ENCODE results near the gene ITGA4.

The ITGA4 gene

GRCh38 chr2:181570059-181570458 lies 112.9 kb downstream of the ITGA4 start:
- H3K4me3 ChIP-seq (ENCODE audit: low read depth in 1 of 2, low read length in 2 of 2), result no peak overlapping the region
- no peak overlapping the region for H3K9ac ChIP-seq (ENCODE audit: low read depth in 1 of 2, low read length in 2 of 2)
- no peaks in the 10 kb centered on the region for H3K9me3 ChIP-seq (ENCODE audit: control insufficient read depth in 1 of 2, low read length in 2 of 2)
- H3K27me3 ChIP-seq (ENCODE audit: control insufficient read depth in 1 of 2, insufficient read depth in 2 of 2, low read length in 2 of 2), result no peaks in the 10 kb centered on the region
- no peaks in the 10 kb centered on the region for H3K36me3 ChIP-seq (ENCODE audit: control insufficient read depth in 1 of 2, insufficient read depth in 2 of 2, low read length in 2 of 2)
- H3K4me1 ChIP-seq (ENCODE audit: control insufficient read depth in 1 of 2, insufficient read depth in 2 of 2, low read length in 2 of 2), result peaks cover 4 to 8% of the 10 kb centered on the region in 2 donors
- H3K27ac ChIP-seq (ENCODE audit: low read depth, low read length), result no peak overlapping the region

- Histone ChIP-seq H3K4me3 (ENCODE audit: low read depth in 1 of 2, low read length in 2 of 2) (no peak overlapping the region), H3K27me3 (ENCODE audit: control insufficient read depth in 1 of 2, insufficient read depth in 2 of 2, low read length in 2 of 2) (no peaks in the 10 kb centered on the region), H3K27ac (ENCODE audit: low read depth, low read length) (no peak overlapping the region), H3K36me3 (ENCODE audit: control insufficient read depth in 1 of 2, insufficient read depth in 2 of 2, low read length in 2 of 2) (no peaks in the 10 kb centered on the region), H3K4me1 (ENCODE audit: control insufficient read depth in 1 of 2, insufficient read depth in 2 of 2, low read length in 2 of 2) (peaks cover 7 to 16% of the 10 kb centered on the region in 2 donors), H3K9ac (ENCODE audit: low read depth in 1 of 2, low read length in 2 of 2) (no peak overlapping the region), H3K9me3 (ENCODE audit: control insufficient read depth in 1 of 2, low read length in 2 of 2) (no peaks in the 10 kb centered on the region)
These were observed 113.9 kb downstream of the ITGA4 start for GRCh38 chr2:181570833-181571661.

- Histone ChIP-seq H3K4me3 (ENCODE audit: low read depth in 1 of 2, low read length in 2 of 2) (no peak overlapping the region), H3K27ac (ENCODE audit: low read depth, low read length) (no peak overlapping the region), H3K36me3 (ENCODE audit: control insufficient read depth in 1 of 2, insufficient read depth in 2 of 2, low read length in 2 of 2) (no peaks in the 10 kb centered on the region), H3K9me3 (ENCODE audit: control insufficient read depth in 1 of 2, low read length in 2 of 2) (no peaks in the 10 kb centered on the region), H3K27me3 (ENCODE audit: control insufficient read depth in 1 of 2, insufficient read depth in 2 of 2, low read length in 2 of 2) (no peaks in the 10 kb centered on the region), H3K4me1 (ENCODE audit: control insufficient read depth in 1 of 2, insufficient read depth in 2 of 2, low read length in 2 of 2) (peaks cover 14 to 19% of the 10 kb centered on the region in 2 donors), H3K9ac (ENCODE audit: low read depth in 1 of 2, low read length in 2 of 2) (no peak overlapping the region)
These were observed 116.1 kb downstream of the ITGA4 start for GRCh38 chr2:181573140-181573736.

GRCh38 chr2:181574321-181574720 lies 117.1 kb downstream of the ITGA4 start:
- H3K4me1 ChIP-seq (ENCODE audit: control insufficient read depth in 1 of 2, insufficient read depth in 2 of 2, low read length in 2 of 2), result peaks cover 14 to 19% of the 10 kb centered on the region in 2 donors
- H3K27ac ChIP-seq (ENCODE audit: low read depth, low read length), result no peak overlapping the region
- no peak overlapping the region for H3K9ac ChIP-seq (ENCODE audit: low read depth in 1 of 2, low read length in 2 of 2)
- no peaks in the 10 kb centered on the region for H3K9me3 ChIP-seq (ENCODE audit: control insufficient read depth in 1 of 2, low read length in 2 of 2)
- no peaks in the 10 kb centered on the region for H3K27me3 ChIP-seq (ENCODE audit: control insufficient read depth in 1 of 2, insufficient read depth in 2 of 2, low read length in 2 of 2)
- H3K4me3 ChIP-seq (ENCODE audit: low read depth in 1 of 2, low read length in 2 of 2), result no peak overlapping the region
- no peaks in the 10 kb centered on the region for H3K36me3 ChIP-seq (ENCODE audit: control insufficient read depth in 1 of 2, insufficient read depth in 2 of 2, low read length in 2 of 2)

GRCh38 chr2:181575024-181575649 lies 118.0 kb downstream of the ITGA4 start:
- H3K9ac ChIP-seq (ENCODE audit: low read depth in 1 of 2, low read length in 2 of 2), result peak overlapping the region; percentile 10 to 33
- peaks cover 14 to 19% of the 10 kb centered on the region in 2 donors for H3K4me1 ChIP-seq (ENCODE audit: control insufficient read depth in 1 of 2, insufficient read depth in 2 of 2, low read length in 2 of 2)
- H3K4me3 ChIP-seq (ENCODE audit: low read depth in 1 of 2, low read length in 2 of 2), result no peak overlapping the region
- H3K36me3 ChIP-seq (ENCODE audit: control insufficient read depth in 1 of 2, insufficient read depth in 2 of 2, low read length in 2 of 2), result no peaks in the 10 kb centered on the region
- H3K27me3 ChIP-seq (ENCODE audit: control insufficient read depth in 1 of 2, insufficient read depth in 2 of 2, low read length in 2 of 2), result no peaks in the 10 kb centered on the region
- H3K27ac ChIP-seq (ENCODE audit: low read depth, low read length), result no peak overlapping the region
- no peaks in the 10 kb centered on the region for H3K9me3 ChIP-seq (ENCODE audit: control insufficient read depth in 1 of 2, low read length in 2 of 2)

GRCh38 chr2:181575650-181576025 lies 118.5 kb downstream of the ITGA4 start:
- H3K9ac ChIP-seq (ENCODE audit: low read depth in 1 of 2, low read length in 2 of 2), result peak overlapping the region in 1 of 2 donors; percentile 10
- H3K4me1 ChIP-seq (ENCODE audit: control insufficient read depth in 1 of 2, insufficient read depth in 2 of 2, low read length in 2 of 2), result peaks cover 14 to 19% of the 10 kb centered on the region in 2 donors
- no peak overlapping the region for H3K4me3 ChIP-seq (ENCODE audit: low read depth in 1 of 2, low read length in 2 of 2)
- H3K9me3 ChIP-seq (ENCODE audit: control insufficient read depth in 1 of 2, low read length in 2 of 2), result no peaks in the 10 kb centered on the region
- H3K36me3 ChIP-seq (ENCODE audit: control insufficient read depth in 1 of 2, insufficient read depth in 2 of 2, low read length in 2 of 2), result no peaks in the 10 kb centered on the region
- H3K27me3 ChIP-seq (ENCODE audit: control insufficient read depth in 1 of 2, insufficient read depth in 2 of 2, low read length in 2 of 2), result no peaks in the 10 kb centered on the region
- H3K27ac ChIP-seq (ENCODE audit: low read depth, low read length), result no peak overlapping the region

GRCh38 chr2:181576431-181576830 lies 119.2 kb downstream of the ITGA4 start:
- Histone ChIP-seq H3K9ac (ENCODE audit: low read depth in 1 of 2, low read length in 2 of 2) (no peak overlapping the region), H3K4me1 (ENCODE audit: control insufficient read depth in 1 of 2, insufficient read depth in 2 of 2, low read length in 2 of 2) (peaks cover 14 to 19% of the 10 kb centered on the region in 2 donors), H3K9me3 (ENCODE audit: control insufficient read depth in 1 of 2, low read length in 2 of 2) (no peaks in the 10 kb centered on the region), H3K4me3 (ENCODE audit: low read depth in 1 of 2, low read length in 2 of 2) (no peak overlapping the region), H3K27ac (ENCODE audit: low read depth, low read length) (no peak overlapping the region), H3K27me3 (ENCODE audit: control insufficient read depth in 1 of 2, insufficient read depth in 2 of 2, low read length in 2 of 2) (no peaks in the 10 kb centered on the region), H3K36me3 (ENCODE audit: control insufficient read depth in 1 of 2, insufficient read depth in 2 of 2, low read length in 2 of 2) (no peaks in the 10 kb centered on the region)

- no peaks in the 10 kb centered on the region for H3K36me3 ChIP-seq (ENCODE audit: control insufficient read depth in 1 of 2, insufficient read depth in 2 of 2, low read length in 2 of 2)
- H3K9ac ChIP-seq (ENCODE audit: low read depth in 1 of 2, low read length in 2 of 2), result no peak overlapping the region
- H3K4me1 ChIP-seq (ENCODE audit: control insufficient read depth in 1 of 2, insufficient read depth in 2 of 2, low read length in 2 of 2), result peaks cover 14 to 19% of the 10 kb centered on the region in 2 donors
- H3K27ac ChIP-seq (ENCODE audit: low read depth, low read length), result no peak overlapping the region
- H3K27me3 ChIP-seq (ENCODE audit: control insufficient read depth in 1 of 2, insufficient read depth in 2 of 2, low read length in 2 of 2), result no peaks in the 10 kb centered on the region
- H3K9me3 ChIP-seq (ENCODE audit: control insufficient read depth in 1 of 2, low read length in 2 of 2), result no peaks in the 10 kb centered on the region
- H3K4me3 ChIP-seq (ENCODE audit: low read depth in 1 of 2, low read length in 2 of 2), result no peak overlapping the region
These were observed 121.6 kb downstream of the ITGA4 start for GRCh38 chr2:181578829-181579228.

- Histone ChIP-seq H3K27ac (ENCODE audit: low read depth, low read length) (no peak overlapping the region), H3K9me3 (ENCODE audit: control insufficient read depth in 1 of 2, low read length in 2 of 2) (no peaks in the 10 kb centered on the region), H3K9ac (ENCODE audit: low read depth in 1 of 2, low read length in 2 of 2) (no peak overlapping the region)
These were observed 124.3 kb downstream of the ITGA4 start for GRCh38 chr2:181581534-181581933.

GRCh38 chr2:181585732-181586131 lies 128.5 kb downstream of the ITGA4 start:
- no peaks in the 10 kb centered on the region for H3K36me3 ChIP-seq (ENCODE audit: control insufficient read depth in 1 of 2, insufficient read depth in 2 of 2, low read length in 2 of 2)
- no peak overlapping the region for H3K27ac ChIP-seq (ENCODE audit: low read depth, low read length)
- H3K9me3 ChIP-seq (ENCODE audit: control insufficient read depth in 1 of 2, low read length in 2 of 2), result no peaks in the 10 kb centered on the region
- H3K4me3 ChIP-seq (ENCODE audit: low read depth in 1 of 2, low read length in 2 of 2), result no peak overlapping the region
- H3K9ac ChIP-seq (ENCODE audit: low read depth in 1 of 2, low read length in 2 of 2), result no peak overlapping the region
- H3K4me1 ChIP-seq (ENCODE audit: control insufficient read depth in 1 of 2, insufficient read depth in 2 of 2, low read length in 2 of 2), result peaks cover 13 to 15% of the 10 kb centered on the region in 2 donors
- no peaks in the 10 kb centered on the region for H3K27me3 ChIP-seq (ENCODE audit: control insufficient read depth in 1 of 2, insufficient read depth in 2 of 2, low read length in 2 of 2)

More at GRCh38 chr2:181581534-181581933, 124.3 kb downstream of the ITGA4 start:
- H3K4me1 ChIP-seq (ENCODE audit: control insufficient read depth in 1 of 2, insufficient read depth in 2 of 2, low read length in 2 of 2), result peaks cover 8 to 9% of the 10 kb centered on the region in 2 donors
- H3K27me3 ChIP-seq (ENCODE audit: control insufficient read depth in 1 of 2, insufficient read depth in 2 of 2, low read length in 2 of 2), result no peaks in the 10 kb centered on the region
- H3K36me3 ChIP-seq (ENCODE audit: control insufficient read depth in 1 of 2, insufficient read depth in 2 of 2, low read length in 2 of 2), result no peaks in the 10 kb centered on the region
- no peak overlapping the region for H3K4me3 ChIP-seq (ENCODE audit: low read depth in 1 of 2, low read length in 2 of 2)
